ENCODE results near the gene GSTM1. TPM values are rescaled to one million over a fixed set of nuclear protein-coding genes. Genes with fewer than 3 reads are reported as not detected.

Gene GSTM1
- total RNA-seq, 1 donor from 2014 or later: not detected

DNA sequence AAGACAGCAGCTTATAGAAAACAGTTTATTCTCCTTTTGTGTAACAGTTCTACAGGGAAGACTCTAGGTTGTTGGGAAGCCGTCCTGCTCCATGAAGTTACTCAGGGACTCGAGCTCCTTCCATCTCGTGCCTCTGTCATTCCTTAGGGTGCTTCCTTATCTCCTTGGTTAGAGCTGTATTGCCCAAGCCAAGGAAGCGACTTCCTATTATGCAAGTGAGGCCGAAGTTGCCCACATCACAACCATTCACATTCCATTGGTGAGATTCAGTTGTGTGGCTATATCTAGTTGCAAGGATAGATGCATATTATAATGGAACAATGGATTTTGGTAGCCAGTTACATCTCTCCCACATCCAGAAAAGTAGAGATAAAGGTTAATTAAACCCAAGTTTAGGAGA, 33.4 kb downstream of the GSTM1 start:
- TF ChIP-seq, protein P1, sequence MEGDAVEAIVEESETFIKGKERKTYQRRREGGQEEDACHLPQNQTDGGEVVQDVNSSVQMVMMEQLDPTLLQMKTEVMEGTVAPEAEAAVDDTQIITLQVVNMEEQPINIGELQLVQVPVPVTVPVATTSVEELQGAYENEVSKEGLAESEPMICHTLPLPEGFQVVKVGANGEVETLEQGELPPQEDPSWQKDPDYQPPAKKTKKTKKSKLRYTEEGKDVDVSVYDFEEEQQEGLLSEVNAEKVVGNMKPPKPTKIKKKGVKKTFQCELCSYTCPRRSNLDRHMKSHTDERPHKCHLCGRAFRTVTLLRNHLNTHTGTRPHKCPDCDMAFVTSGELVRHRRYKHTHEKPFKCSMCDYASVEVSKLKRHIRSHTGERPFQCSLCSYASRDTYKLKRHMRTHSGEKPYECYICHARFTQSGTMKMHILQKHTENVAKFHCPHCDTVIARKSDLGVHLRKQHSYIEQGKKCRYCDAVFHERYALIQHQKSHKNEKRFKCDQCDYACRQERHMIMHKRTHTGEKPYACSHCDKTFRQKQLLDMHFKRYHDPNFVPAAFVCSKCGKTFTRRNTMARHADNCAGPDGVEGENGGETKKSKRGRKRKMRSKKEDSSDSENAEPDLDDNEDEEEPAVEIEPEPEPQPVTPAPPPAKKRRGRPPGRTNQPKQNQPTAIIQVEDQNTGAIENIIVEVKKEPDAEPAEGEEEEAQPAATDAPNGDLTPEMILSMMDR (conservative IDR thresholded peaks at IDR 0.05; ENCODE audit: low read depth, low read length): no peak
- no peak overlapping the region for H3K4me3 ChIP-seq (ENCODE audit: low read depth, low read length)
- no peak for DNase-seq (ENCODE audit: low read depth)

DNA sequence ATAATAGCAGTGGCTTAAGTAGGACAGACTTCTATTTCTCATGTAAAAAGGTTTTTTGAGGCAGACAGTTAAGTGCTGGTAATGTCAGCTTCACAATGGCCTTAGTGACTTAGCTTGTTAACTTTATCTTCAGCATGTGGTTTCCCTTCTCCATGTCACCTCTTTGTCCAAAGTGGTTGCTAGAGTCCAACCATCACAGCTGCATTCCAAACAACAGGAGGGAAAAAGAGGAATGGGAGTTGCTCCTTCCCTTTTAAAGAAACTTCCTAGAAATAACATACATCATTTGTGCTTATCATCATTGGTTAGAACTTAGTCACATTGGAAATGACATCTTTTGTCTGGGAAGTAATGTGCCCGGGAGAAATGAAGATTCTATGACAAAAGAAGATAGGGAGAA, 34.4 kb downstream of the GSTM1 start:
- DNase-seq (ENCODE audit: low read depth): no peak
- TF ChIP-seq, protein P1 (conservative IDR thresholded peaks at IDR 0.05; ENCODE audit: low read depth, low read length): no peak
- no peak overlapping the region for H3K4me3 ChIP-seq (ENCODE audit: low read depth, low read length)

DNA sequence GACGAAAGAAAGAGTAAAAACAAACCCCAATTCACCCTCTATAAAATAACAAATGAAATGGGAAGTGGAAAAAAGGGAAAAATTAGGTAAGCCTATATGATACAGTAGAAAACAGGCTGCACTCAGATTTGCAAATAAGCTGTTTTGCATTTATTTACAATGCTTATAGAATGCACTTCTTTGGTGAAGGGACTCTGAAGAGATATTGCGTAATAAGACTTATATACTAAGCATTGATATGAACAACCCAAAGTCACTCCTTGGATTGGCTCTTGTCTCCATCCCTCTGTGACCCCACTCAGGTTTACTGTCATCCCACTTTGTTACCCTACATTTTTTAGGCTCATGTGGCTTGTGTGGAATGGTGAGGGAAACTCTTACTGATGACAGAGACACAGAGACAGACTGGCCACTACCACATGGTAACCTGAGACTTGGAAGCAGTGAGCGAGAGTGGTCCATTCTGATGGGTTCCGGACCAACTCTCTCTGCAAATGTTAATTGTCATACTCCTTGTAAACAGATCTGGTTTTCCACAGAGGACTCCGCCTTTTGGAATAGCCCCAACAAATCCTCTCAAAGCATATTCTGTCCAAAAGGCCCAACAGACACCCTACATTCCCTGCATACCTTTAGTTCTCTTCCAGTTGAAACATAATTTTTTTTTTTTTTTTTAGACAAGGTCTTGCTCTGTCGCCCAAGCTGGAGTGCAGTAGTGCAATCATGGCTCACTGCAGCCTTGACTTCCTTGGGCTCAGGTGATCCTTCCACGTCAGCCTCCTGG, 35.5 kb downstream of the GSTM1 start:
- DNase-seq (ENCODE audit: low read depth): no peak
- TF ChIP-seq, protein P1 (conservative IDR thresholded peaks at IDR 0.05; ENCODE audit: low read depth, low read length): no peak
- H3K4me3 ChIP-seq (ENCODE audit: low read depth, low read length): no peak overlapping the region

DNA sequence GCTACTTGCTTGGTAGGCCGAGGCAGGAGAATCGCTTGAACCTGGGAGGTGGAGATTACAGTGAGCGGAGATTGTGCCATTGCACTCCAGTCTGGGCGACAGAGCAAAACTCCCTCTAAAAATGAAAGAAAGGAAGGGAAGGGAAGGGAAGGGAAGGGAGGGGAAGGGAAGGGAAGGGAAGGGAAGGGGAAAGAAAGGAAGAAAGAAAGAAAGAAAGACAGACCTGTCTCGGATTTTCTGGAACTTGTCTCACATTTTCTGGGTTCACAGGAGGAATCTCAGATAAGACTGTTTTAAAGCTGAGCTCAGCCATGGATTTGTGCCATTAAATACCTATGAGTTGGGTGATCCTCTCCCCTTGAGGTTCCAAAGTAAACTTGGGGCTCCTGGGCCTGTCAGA, 37.3 kb downstream of the GSTM1 start:
- no peak overlapping the region for H3K4me3 ChIP-seq (ENCODE audit: low read depth, low read length)
- DNase-seq (ENCODE audit: low read depth): no peak
- TF ChIP-seq, protein P1 (conservative IDR thresholded peaks at IDR 0.05; ENCODE audit: low read depth, low read length): no peak

DNA sequence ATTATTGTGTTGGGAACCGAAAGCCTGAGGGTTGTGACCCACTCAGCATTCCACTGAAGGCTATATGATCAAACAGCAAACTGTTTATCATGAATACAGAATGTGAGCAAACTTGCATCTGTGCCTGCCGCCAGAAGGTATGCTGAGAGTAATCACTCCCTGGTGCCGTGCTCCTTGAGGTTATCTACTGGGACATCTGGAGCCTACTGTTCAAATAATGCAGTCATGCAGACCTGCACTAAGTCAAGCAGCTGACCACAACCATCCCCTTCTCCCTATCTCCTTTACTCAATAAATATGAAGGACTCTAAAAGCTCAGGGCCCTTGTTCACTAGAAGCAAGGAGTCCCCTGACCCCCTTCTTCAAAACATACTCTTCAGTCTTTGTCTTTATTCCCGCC, 37.9 kb downstream of the GSTM1 start:
- no peak for DNase-seq (ENCODE audit: low read depth)
- TF ChIP-seq, protein P1 (conservative IDR thresholded peaks at IDR 0.05; ENCODE audit: low read depth, low read length): no peak

DNA sequence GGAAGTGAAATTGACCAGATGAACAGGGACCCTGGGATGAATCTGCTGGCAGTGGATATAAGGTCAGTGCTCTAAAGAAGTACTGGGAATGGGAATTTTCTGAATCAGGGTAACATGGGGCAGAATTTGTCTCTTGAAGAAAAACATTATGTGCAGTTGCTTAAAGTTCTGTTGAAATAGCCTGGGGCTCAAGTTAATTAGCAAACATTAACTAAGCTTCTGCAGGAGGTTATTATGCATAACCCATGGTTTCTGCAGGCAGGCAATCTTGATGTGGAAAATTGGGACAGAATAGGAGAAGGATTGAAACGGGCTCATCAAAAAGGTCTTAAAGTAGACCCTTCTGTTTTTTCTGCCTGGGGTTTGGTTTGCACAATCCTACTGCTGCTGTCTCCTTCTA, 38.4 kb downstream of the GSTM1 start:
- H3K4me3 ChIP-seq (ENCODE audit: low read depth, low read length): no peak overlapping the region
- DNase-seq (ENCODE audit: low read depth): no peak
- TF ChIP-seq, protein P1 (conservative IDR thresholded peaks at IDR 0.05; ENCODE audit: low read depth, low read length): no peak

More for the DNA sequence above, 37.9 kb downstream of the GSTM1 start:
- H3K4me3 ChIP-seq (ENCODE audit: low read depth, low read length): no peak overlapping the region
